HG02610 (cell line): Measurements from ENCODE around the gene ARID1B.

ENCODE experiments used
- ATAC-seq: cut with Tn5 transposase; IDR thresholded peaks from one replicate; pipeline ENCODE4 v1.9.1; 2021; ENCODE audit warnings: mild to moderate bottlenecking, moderate library complexity; ENCODE audit not compliant: unreplicated experiment

Gene ARID1B

DNA sequence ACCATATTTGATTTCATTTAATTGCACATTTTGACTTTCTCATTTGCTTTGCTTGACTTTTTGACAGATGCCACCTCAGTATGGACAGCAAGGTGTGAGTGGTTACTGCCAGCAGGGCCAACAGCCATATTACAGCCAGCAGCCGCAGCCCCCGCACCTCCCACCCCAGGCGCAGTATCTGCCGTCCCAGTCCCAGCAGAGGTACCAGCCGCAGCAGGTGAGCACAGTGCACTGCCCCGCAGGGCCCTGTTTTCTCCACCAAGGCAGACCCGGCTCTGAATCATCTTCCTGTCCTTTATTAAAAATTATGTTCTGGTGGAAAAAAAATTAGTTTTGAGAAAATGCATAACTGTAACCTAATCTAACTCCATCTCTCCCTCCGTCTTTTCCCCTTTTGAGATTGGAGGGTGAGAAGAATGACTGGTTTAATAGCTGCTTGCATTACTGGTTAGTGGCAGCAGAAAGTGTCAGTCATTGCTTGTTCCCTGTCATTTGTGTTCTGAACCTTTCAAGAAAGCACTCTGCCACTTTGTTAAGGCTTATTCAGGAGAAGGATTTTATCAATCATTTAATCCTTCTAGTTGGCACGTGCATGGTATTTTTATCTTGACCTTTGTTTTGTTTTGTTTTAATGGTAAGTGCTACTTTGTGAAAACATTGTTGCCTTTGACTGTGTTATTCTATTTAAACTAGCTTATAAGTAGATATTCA, 124.3 kb downstream of the ARID1B start:
- no peak for ATAC-seq

DNA sequence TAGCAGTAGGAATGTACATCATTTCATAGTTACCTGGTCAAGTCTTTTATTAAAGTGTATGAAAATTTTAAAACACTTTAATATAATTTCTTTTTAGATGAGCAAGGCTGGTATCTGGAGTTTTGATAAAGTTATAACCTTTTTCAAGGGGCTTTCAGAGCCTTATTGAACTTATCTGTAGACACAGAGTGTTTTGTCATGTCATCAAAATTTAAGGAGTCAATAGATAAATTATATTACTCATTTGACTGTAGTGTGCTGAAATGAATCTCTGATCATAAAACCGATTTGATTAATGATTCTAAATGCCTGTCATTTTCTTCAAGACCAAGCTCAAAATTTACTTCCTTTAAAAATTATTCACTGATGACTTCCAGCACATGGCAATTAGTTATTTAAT, 125.6 kb downstream of the ARID1B start:
- ATAC-seq: no peak

DNA sequence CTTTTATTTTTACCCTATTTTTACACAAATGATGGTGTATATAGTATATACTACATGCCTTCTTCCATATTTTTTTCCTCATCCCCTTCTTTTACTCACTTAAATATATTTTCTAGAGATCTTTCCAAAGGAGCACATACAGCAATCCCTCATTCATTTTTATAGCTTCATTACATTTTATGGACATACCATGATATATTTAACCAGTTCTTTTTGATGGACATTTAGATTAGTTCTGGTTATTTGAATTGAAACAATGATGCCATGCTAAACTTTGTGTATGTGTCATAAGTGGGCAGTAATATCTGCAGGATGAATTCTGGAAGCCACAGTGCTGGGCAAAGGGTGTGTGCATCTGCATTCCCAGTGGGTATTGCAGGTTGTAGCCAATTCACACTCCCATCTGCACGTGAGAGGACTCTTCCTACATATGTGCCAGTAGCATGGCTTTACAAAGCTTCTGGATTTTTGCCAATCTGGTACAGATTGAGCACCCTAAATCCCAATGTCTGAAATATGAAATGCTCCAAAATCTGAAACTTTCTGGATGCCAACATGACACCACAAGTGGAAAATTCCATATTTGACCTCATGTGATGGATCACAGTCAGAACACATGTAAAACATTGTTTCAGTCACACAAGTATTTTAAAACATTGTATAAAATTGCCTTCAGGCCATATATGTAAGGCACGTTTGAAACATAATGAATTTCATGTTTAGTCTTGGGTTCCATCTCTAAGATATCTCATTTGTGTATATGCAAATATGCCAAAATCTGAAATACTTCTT, 127.2 kb downstream of the ARID1B start:
- ATAC-seq: no peak

DNA sequence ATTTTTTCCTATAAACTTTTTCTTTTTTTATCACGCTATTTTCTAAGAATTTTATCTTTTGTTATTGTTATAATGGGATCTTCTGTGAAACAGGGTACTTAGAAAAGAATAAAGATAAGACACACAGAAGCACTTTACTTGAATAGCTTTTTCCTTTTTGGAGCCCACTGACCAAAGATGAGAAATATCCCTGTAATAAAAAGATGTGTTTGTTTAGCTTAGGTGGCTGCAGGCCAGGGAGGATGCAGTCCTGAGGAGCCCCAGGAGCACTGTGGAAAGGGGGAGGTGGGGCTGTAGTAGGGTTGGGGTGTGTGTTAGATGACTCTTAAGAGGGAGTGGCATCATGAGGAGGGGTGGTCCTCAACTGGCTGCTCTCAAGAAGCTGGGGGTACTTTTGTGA, 128.6 kb downstream of the ARID1B start:
- no peak for ATAC-seq

DNA sequence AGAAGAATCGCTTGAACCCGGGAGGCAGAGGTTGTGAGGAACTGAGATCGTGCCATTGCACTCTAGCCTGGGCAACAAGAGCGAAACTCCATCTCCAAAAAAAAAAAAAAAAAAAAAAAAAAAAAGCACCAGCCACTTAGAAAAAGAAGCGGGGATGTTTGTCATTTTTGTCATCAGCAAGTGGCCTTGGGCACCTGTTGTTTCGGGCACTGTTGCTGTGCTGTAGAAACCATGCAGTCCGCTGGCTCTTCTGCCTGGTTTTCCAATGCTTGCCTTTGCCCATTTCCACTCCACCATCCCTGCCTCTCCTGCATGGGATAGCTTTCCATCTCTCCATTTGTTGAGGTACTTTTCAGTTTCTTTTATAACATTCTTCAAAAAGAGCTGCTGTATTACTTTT, 129.3 kb downstream of the ARID1B start:
- ATAC-seq: no peak

DNA sequence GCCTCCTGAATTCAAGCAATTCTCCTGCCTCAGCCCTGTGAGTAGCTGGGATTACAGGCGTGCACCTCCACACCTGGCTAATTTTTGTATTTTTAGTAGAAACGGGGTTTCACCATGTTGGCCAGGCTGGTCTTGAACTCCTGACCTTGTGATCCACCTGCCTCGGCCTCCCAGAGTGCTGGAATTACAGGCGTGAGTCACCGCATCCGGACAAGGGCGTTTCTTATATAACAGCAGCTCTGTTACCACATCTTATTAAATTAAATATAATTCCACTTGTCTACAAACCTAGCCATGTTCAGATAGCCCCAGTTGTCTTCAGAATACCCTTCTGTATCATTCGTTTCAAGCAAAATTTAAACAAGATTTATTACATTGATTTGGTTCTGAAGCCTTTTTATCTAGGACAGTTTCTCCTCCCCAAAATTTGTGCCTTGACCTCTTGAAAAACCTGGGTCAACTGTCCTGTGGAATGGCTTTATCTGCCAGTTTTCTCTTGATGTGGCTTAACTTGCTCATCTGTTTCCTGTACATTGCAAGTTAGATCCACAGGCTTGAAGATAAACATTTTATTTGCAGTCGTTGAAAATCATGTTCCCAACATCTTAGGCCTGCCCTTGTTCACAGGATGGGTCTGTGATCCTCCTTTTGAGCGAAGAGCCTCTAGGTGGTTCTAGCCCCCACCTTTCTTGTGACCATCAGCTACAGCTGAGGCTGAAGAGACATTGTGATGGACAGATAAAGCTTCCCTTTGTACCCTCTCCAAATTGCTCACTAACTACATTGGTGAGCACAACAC, 132.2 kb downstream of the ARID1B start:
- ATAC-seq: no peak

DNA sequence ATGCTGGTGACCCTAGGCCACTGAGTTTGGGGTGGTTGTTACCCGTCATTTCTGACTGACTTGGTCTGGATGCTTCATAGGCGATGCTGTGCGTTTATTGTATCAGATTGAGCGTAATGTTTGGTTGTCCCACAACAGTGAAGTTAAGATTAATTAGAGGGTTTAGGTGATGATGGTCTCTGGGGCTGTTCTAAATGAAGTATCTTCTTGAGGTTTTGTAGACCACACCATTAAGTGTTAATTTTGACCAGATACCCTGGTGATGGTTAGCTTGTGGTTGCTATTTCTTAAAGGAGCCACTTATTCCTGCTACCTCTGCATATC, 132.8 kb downstream of the ARID1B start:
- no peak for ATAC-seq

DNA sequence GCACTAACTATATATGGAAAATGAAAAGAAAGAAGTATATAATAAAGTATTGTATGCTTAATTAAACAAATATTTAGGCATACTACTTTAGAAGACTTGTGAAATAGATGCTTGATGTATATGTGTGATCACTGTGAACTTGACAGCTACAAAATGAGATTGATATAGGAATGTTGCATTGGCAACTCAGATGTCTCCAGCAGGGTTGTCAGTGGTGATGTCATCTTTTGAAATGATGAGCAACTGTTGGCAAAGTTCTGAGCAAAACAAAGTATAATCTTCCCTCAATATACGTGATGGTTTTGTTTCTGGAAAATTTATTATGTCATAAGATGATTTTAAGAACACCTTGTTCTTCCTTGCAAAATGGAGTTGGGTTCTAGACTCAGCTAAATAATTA, 133.8 kb downstream of the ARID1B start:
- ATAC-seq: no peak

DNA sequence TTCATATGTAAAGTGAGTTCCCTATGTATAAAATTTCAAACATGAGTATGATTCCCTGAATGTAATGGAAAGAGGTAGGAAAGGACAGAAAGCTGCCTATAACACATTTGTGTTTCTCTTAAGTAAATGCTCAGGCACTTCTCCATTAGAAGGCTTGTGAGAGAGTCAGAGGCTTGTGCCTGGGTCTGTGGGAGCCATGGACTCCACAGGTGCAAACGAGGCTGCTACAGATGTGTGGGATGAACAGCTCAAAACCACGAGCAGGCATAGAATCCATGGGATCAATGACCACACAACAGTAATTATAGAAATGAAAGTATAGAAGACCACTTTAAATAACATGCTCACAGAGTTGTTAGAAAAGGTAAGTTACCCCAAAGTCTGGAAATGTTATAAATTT, 134.4 kb downstream of the ARID1B start:
- no peak for ATAC-seq

DNA sequence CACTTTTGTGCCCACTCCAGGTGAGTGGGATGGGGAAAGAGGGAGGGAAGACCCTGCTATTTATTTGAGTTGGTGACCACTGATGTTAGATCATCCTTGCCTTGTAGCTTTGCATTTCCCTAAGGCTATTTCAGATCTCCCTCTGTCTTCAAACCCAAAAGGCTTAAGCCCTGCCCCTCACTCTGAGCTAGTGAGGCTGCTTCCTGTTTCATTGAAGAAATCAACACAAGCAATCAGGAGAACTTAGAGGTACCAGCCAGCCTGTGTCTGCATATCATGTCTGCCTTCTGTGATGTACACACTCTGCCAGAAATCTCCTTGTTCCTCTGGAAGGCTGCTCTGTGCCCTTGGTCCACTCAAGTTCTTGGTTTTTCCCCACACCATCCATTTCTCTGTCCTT, 135.3 kb downstream of the ARID1B start:
- no peak for ATAC-seq

DNA sequence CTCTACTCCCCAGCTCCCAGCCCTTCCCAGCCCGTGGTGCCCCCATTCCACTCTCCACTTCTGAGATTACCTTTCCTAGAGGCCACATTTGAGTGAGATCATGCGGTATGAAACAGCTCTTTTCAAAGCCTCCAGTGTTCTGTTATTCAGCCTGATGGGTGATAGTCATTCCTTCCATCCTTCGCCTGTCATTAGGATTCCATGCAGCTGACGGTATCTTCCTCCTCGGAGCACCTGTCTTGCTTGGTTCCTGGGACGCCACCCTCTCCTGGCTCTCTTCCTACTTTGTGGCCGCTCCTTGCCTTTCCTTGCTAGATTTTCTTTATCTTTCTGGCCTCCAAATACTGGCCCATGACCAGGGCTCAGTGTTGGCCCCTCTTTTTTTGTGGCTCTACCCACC, 137.0 kb downstream of the ARID1B start:
- ATAC-seq: no peak

DNA sequence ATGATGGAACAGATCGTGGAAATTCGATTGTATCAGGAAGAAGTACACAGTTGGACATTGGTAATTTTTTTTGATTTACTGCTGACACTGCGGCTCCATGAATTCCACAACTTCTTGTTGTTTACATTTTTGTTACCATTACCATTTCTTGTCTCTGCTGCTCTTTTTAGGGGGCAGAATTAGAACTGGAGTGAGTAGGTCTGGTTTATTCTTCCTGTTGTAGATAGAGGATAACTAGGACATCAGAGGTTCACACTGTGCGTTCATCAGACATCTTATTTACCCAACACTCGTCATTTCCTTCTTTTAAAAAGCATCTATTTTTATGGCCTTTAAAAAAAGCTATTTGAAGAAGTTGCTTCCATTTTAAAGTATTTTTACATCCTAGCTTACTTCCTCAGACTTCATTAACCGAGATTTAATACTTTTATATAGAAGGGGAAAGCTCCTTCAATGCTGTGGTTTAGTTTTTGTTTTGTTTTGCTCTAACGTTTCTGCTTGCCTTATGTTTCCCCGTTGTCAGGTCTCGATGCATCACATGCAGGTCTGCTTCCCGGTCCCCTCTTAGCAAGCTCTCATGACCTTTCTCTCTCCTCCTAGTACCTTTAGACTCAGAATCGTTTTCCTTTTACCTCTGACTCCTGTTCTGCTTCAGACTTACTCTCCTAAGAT, 139.1 kb downstream of the ARID1B start:
- no peak for ATAC-seq

DNA sequence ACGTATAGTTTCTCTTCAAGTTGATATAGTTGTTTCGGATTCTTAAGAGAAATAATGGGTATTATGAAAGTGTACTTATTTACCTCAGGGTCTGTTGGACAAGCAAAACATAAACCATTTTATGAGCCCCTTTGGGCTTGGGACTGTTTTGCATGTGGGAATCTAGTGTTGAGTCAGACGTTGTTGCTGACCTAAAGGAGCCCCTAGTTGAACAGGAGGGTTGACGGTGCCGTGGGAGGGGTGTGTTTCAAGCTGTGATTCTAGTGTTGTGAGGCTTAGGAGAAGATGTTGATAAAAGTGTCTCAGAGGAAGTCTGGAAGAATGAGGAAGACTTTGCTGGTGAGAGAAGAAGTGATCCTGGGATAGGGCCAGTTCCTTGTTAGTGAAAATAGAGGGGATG, 140.0 kb downstream of the ARID1B start:
- ATAC-seq: peak; percentile 87

DNA sequence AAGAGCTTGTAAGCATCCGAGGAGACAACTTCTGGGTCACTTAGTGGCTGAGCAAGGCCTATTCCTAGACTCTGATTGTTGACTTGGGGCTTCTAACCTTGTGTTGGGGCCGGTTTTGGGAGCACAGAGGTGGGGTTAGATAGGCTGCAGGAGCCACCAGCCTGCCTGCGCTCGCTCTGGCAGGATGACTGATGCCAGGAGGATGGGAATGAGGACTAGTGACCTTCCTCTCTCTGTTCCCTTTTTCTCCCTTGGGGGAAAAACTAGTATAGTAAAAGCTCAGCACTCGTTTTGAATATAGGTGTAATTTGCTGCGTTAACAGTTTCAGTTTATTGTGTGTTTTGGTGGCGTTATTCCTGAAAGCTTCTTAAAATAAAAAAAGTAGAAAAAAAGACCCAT, 141.5 kb downstream of the ARID1B start:
- no peak for ATAC-seq

DNA sequence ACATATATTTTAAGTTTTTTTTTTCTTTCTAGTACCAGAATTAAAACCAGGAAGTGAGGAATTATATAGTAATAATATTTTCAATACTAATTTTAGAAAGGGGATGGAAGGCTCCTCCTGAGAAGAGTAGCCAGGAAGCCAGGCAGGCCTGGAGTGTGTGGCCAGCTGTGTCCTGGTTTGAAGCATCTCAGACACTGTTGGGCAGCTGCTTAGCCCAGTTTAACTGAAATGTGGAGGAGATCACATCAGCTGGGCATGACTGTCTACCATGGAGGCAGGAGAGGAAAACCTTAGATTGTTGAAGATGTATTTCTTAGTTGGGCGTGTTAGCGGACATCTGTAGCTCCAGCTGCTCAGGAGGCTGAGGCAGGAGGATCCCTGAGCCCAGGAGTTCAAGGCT, 142.2 kb downstream of the ARID1B start:
- no peak for ATAC-seq

DNA sequence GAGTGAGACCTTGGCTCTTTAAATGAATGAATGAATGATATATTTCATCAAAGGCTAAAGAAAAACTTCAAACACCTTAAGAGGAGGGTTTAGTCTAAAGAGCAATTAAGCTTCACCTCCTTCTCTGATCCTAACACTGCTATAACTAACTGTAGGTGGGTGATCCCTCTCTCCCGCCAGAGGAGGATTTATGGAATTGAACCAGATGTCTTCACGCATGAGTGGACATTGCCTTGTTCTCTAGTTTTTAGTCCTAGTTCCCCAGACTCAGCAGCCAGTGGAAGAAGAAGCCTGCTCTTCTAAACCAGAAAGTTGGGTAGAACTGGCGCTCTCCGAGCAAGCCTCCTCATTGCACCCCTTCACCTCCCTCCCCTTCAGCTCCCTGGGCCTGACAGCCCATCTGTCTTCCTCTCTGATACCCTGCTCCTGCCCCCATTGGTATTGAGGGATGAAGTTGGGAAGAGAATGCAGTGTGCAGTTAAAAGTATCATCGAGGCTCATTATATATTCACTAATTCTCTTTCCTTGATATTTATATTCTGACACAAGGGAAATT, 142.7 kb downstream of the ARID1B start:
- no peak for ATAC-seq

DNA sequence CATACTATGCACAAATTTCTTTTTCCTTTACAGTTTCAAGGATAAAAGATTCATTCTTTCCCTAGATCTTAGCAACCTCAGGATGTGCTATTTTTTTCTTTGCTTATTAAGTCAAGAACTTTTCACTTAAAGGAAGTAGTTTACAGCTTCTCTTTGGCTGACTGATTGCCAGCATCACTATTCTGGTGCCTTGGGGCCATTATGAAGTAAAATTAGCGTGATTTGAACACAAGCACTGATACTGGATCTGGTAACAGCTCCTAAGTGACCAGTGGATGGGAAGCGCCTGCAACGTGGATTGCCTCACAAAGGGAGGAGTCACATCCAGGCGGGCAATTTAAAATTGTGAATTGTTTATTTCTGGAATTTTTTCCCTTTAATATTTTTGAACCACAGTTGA, 147.1 kb downstream of the ARID1B start:
- no peak for ATAC-seq

DNA sequence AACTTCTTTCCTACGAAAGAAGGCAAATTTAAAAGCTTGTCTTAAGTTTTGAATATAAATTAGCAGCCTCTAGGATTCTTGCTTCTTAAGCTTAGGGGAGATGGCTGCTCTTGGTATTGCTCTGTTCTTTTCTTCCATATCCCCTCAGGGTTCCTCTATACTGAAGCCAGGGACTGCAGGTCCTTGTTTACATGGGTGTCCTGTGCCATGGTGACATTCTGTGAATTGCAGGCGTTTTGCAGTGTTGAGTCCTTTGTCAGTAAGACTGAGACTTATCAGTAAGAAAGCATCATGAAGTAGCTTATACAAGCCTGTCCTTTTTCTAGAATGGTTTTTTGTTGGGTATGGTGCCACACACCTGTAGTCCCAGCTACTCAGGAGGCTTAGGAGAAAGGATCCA, 147.8 kb downstream of the ARID1B start:
- no peak for ATAC-seq

DNA sequence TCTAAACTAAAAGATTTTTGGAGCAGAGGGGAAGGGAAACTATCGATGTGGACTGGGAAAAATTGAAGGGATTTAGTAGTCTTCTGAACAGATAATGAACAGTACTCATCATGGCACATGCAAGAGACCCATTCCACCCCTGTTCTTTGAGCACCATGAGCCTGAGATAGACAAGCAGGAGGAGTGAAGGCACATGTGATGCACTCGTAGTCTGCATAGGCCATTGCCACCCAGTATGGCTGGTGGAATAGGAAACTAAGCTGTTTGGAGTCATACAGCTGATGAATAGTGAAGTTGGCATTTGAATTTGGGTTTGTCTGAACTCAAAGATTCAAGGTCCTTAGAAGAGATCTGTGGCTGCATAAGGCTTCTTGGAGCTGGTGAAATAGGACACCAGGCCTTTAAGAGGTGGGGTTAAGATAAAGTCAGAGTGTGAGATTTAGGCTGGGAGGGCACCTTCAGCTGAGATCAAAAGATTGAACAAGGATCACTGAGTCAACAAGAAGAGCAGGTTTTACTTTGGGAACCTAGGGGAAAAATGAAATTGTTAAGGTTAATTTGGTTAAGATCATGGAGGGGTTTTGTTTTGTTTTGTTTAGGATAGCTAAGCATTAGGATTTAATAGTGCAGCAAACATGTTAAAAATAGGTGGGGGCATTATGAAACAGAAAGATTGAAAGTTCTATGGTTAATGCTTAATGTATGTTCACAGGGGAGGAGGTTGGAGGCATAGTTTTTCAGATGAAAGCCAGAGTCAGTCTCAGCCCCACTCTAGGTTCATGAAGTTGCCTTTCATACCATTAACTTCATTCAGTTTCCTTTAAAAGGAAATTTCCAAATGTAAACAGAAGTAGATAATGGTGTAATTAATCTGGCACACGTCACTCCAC, 148.8 kb downstream of the ARID1B start:
- peak; percentile 71 for ATAC-seq

DNA sequence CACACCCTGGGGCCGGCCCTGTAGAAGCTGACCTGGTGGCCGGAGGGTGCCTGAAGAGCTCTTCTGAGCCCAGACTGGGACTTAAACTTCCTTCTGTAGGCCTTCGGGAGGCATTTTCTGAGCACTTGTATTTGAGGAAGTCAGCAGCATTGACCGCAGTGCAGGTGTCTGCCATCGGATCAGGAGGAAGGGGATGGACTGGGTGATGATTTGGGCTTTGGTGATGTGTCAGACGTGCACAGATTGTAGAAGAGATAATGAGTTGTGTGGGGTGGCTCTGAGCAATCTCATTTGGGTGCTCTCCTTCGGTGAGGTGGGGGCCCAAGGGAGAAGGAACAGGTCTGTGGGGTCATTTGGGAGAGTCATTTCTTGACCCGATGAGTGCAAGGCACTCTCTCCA, 150.9 kb downstream of the ARID1B start:
- no peak for ATAC-seq
